Measurements from ENCODE around the gene MSH3. TPM values are rescaled to one million over a fixed set of nuclear protein-coding genes. Genes with fewer than 3 reads are reported as not detected.
A peak's percentile ranks its signal among the peaks of the same experiment; 100 is the strongest.

MSH3 gene
- 17.6 TPM for total RNA-seq

GRCh38 chr5:80654391-80655230, at the start of gene MSH3, which contains the start of gene DHFR:
Gene MSH3 (plus strand): TSS chr5:80654652. CDS start chr5:80654728, 76 bp downstream.
Gene DHFR (minus strand): TSS chr5:80654983. CDS start chr5:80654489, 494 bp downstream.
- peak; percentile 92 for DNase-seq (ENCODE audit: low spot score)
- intact Hi-C loops (cut with DNase I), result no loop called here
- ATAC-seq, result peak; percentile 88

- DNase-seq (ENCODE audit: low spot score) (no peak), ATAC-seq (no peak)
- intact Hi-C loops (cut with DNase I), result no loop called here
Observed at GRCh38 chr5:80607343-80607742, 47.1 kb upstream of the MSH3 start.

GRCh38 chr5:80607832-80608231, 46.6 kb upstream of the MSH3 start:
- DNase-seq (ENCODE audit: low spot score) (no peak), ATAC-seq (no peak)
- intact Hi-C loops (cut with DNase I), result no loop called here

- intact Hi-C loops (cut with DNase I), result no loop called here
- DNase-seq (ENCODE audit: low spot score), result no peak
- ATAC-seq, result no peak
Observed at GRCh38 chr5:80608731-80609130, 45.7 kb upstream of the MSH3 start.

GRCh38 chr5:80609692-80610091, 44.8 kb upstream of the MSH3 start:
- DNase-seq (ENCODE audit: low spot score), result no peak
- intact Hi-C loops (cut with DNase I), result no loop called here
- ATAC-seq, result no peak

- DNase-seq (ENCODE audit: low spot score), result no peak
- intact Hi-C loops (cut with DNase I), result no loop called here
- no peak for ATAC-seq
Observed at GRCh38 chr5:80615266-80615914, 39.1 kb upstream of the MSH3 start.

GRCh38 chr5:80618438-80618837, 36.0 kb upstream of the MSH3 start:
- ATAC-seq (no peak), DNase-seq (ENCODE audit: low spot score) (no peak)
- intact Hi-C loops (cut with DNase I), result no loop called here

GRCh38 chr5:80619086-80619485, 35.4 kb upstream of the MSH3 start:
- intact Hi-C loops (cut with DNase I), result no loop called here
- DNase-seq (ENCODE audit: low spot score) (no peak), ATAC-seq (no peak)

GRCh38 chr5:80620211-80620610, 34.2 kb upstream of the MSH3 start:
- DNase-seq (ENCODE audit: low spot score) (no peak), ATAC-seq (no peak)
- intact Hi-C loops (cut with DNase I), result no loop called here

- no peak for DNase-seq (ENCODE audit: low spot score)
- ATAC-seq, result no peak
- intact Hi-C loops (cut with DNase I), result no loop called here
Observed at GRCh38 chr5:80622756-80623155, 31.7 kb upstream of the MSH3 start.

- no peak for DNase-seq (ENCODE audit: low spot score)
- no peak for ATAC-seq
- intact Hi-C loops (cut with DNase I), result no loop called here
Observed at GRCh38 chr5:80623999-80624398, 30.5 kb upstream of the MSH3 start.

- ATAC-seq (no peak), DNase-seq (ENCODE audit: low spot score) (no peak)
- intact Hi-C loops (cut with DNase I), result no loop called here
Observed at GRCh38 chr5:80625230-80625629, 29.2 kb upstream of the MSH3 start.

GRCh38 chr5:80629281-80629680, 25.2 kb upstream of the MSH3 start:
- ATAC-seq, result no peak
- no peak for DNase-seq (ENCODE audit: low spot score)
- intact Hi-C loops (cut with DNase I), result no loop called here

GRCh38 chr5:80631278-80632259, 22.9 kb upstream of the MSH3 start:
- ATAC-seq (no peak), DNase-seq (ENCODE audit: low spot score) (no peak)
- intact Hi-C loops (cut with DNase I), result no loop called here

GRCh38 chr5:80632700-80633099, 21.8 kb upstream of the MSH3 start:
- no peak for ATAC-seq
- no peak for DNase-seq (ENCODE audit: low spot score)
- intact Hi-C loops (cut with DNase I), result no loop called here

GRCh38 chr5:80634193-80634592, 20.3 kb upstream of the MSH3 start:
- intact Hi-C loops (cut with DNase I), result no loop called here
- no peak for ATAC-seq
- no peak for DNase-seq (ENCODE audit: low spot score)

GRCh38 chr5:80641353-80641752, 13.1 kb upstream of the MSH3 start:
- intact Hi-C loops (cut with DNase I), result no loop called here
- no peak for ATAC-seq
- no peak for DNase-seq (ENCODE audit: low spot score)

GRCh38 chr5:80644900-80645299, 9.6 kb upstream of the MSH3 start:
- no peak for ATAC-seq
- intact Hi-C loops (cut with DNase I), result no loop called here

GRCh38 chr5:80646926-80647325, 7.5 kb upstream of the MSH3 start:
- DNase-seq (ENCODE audit: low spot score), result no peak
- intact Hi-C loops (cut with DNase I), result no loop called here
- ATAC-seq, result no peak

More at GRCh38 chr5:80644900-80645299, 9.6 kb upstream of the MSH3 start:
- no peak for DNase-seq (ENCODE audit: low spot score)

Data from sciatic nerve (tissue), 2 donors.